GM23338 (cell line): Measurements from ENCODE around the gene CDK18. TPM values are rescaled to one million over a fixed set of nuclear protein-coding genes. Genes with fewer than 3 reads are reported as not detected.

Experiments used
- ATAC-seq: fragments of 200-7000 bp; cut with Tn5 transposase; 3 replicates; pipeline ENCODE4 v1.9.1; 2020
- DNase-seq: peaks from one replicate; pipeline ENCODE4 v3.0.0-alpha.2; 2015; ENCODE audit warnings: low spot score
- H2AFZ ChIP-seq: fragments of 200-600 bp; sonication (generic); 2 replicates; pipeline ENCODE4 v1.8.0; 2016; ENCODE audit warnings: antibody characterized with exemption, mild to moderate bottlenecking, moderate library complexity
- H3F3A ChIP-seq: fragments of 200-600 bp; sonication (generic); replicated peaks from 2 replicates; pipeline ENCODE4 v1.8.0; 2017; ENCODE audit warnings: antibody characterized with exemption, mixed run types, low read depth
- H3K27ac ChIP-seq: fragments of 200-600 bp; sonication (generic); 2 replicates; pipeline ENCODE4 v1.6.1; 2016; ENCODE audit warnings: low read depth
- H3K27me3 ChIP-seq: fragments of 200-600 bp; sonication (generic); 2 replicates; pipeline ENCODE4 v1.8.0; 2016; ENCODE audit warnings: mild to moderate bottlenecking, mixed run types, moderate library complexity; ENCODE audit not compliant: insufficient read depth
- H3K36me3 ChIP-seq: fragments of 200-600 bp; sonication (generic); 2 replicates; pipeline ENCODE4 v1.8.0; 2016; ENCODE audit warnings: mild to moderate bottlenecking; ENCODE audit not compliant: insufficient read depth
- H3K4me1 ChIP-seq: fragments of 200-600 bp; sonication (generic); 2 replicates; pipeline ENCODE4 v1.8.0; 2016; ENCODE audit warnings: mild to moderate bottlenecking, moderate library complexity; ENCODE audit not compliant: insufficient read depth
- H3K4me2 ChIP-seq: fragments of 200-600 bp; sonication (generic); 2 replicates; pipeline ENCODE4 v1.7.1; 2017; ENCODE audit warnings: mixed run types
- H3K4me3 ChIP-seq: fragments of 200-600 bp; sonication (generic); 2 replicates; pipeline ENCODE4 v1.6.1; 2016; ENCODE audit warnings: mixed run types
- H3K79me2 ChIP-seq: fragments of 200-600 bp; sonication (generic); replicated peaks from 2 replicates; pipeline ENCODE4 v1.8.0; 2017; ENCODE audit warnings: mild to moderate bottlenecking; ENCODE audit not compliant: insufficient read depth
- H3K9me2 ChIP-seq: fragments of 200-600 bp; sonication (generic); 2 replicates; pipeline ENCODE4 v1.8.0; 2017; ENCODE audit not compliant: insufficient read depth
- H4K20me1 ChIP-seq: fragments of 200-600 bp; sonication (generic); replicated peaks from 2 replicates; pipeline ENCODE4 v1.8.0; 2017; ENCODE audit warnings: mild to moderate bottlenecking; ENCODE audit not compliant: insufficient read depth
- H3K27ac Mint-ChIP-seq: 2 replicates; pipeline ENCODE4 v1.8.0; 2020; ENCODE audit warnings: inconsistent platforms, mild to moderate bottlenecking, moderate library complexity, mixed read lengths
- H3K27me3 Mint-ChIP-seq: 3 replicates; pipeline ENCODE4 v1.8.0; 2022; ENCODE audit warnings: low read depth, mild to moderate bottlenecking, moderate library complexity, mixed read lengths, inconsistent platforms; ENCODE audit not compliant: insufficient read depth, poor library complexity
- H3K36me3 Mint-ChIP-seq: 3 replicates; pipeline ENCODE4 v1.8.0; 2021; ENCODE audit warnings: low read depth, mild to moderate bottlenecking, inconsistent platforms, moderate library complexity, mixed read lengths
- H3K4me1 Mint-ChIP-seq: 3 replicates; pipeline ENCODE4 v1.8.0; 2020; ENCODE audit warnings: mild to moderate bottlenecking, inconsistent platforms, mixed read lengths
- H3K4me3 Mint-ChIP-seq: 3 replicates; pipeline ENCODE4 v1.8.0; 2021; ENCODE audit warnings: moderate library complexity, mild to moderate bottlenecking, inconsistent platforms, mixed read lengths
- H3K9me3 Mint-ChIP-seq: 3 replicates; pipeline ENCODE4 v1.8.0; 2020; ENCODE audit warnings: moderate library complexity, mild to moderate bottlenecking, inconsistent platforms, mixed read lengths
- CREB1 ChIP-seq: fragments of 250-450 bp; sonication (Bioruptor Pico); IDR thresholded peaks from 2 replicates; pipeline ENCODE4 v1.5.0; 2020; ENCODE audit warnings: low read depth, mild to moderate bottlenecking, moderate library complexity
- ETS1 ChIP-seq: IDR thresholded peaks from 2 replicates; pipeline ENCODE4 v1.6.1; 2016; ENCODE audit warnings: antibody characterized with exemption
- EZH2 ChIP-seq: fragments of 200-600 bp; sonication (generic); IDR thresholded peaks from one replicate; pipeline ENCODE4 v1.8.0; 2017; ENCODE audit warnings: antibody characterized with exemption, mild to moderate bottlenecking, low read depth; ENCODE audit not compliant: unreplicated experiment
- EZH2phosphoT487 ChIP-seq: fragments of 200-600 bp; sonication (generic); IDR thresholded peaks from one replicate; pipeline ENCODE4 v1.8.1; 2018; ENCODE audit warnings: antibody characterized with exemption; ENCODE audit not compliant: unreplicated experiment
- JUNB ChIP-seq: IDR thresholded peaks from one replicate; pipeline ENCODE4 v1.6.1; 2016; ENCODE audit warnings: antibody characterized with exemption; ENCODE audit not compliant: unreplicated experiment
- NANOG ChIP-seq: IDR thresholded peaks from 2 replicates; pipeline ENCODE4 v1.6.1; 2016; ENCODE audit warnings: antibody characterized with exemption, borderline replicate concordance
- POLR2AphosphoS5 ChIP-seq: IDR thresholded peaks from 2 replicates; pipeline ENCODE4 v1.6.1; 2016; ENCODE audit warnings: antibody characterized with exemption, low read depth
- REST ChIP-seq: IDR thresholded peaks from one replicate; pipeline ENCODE4 v1.6.1; 2018; ENCODE audit warnings: antibody characterized with exemption; ENCODE audit not compliant: unreplicated experiment
- ZNF114 ChIP-seq: fragments of 250-450 bp; sonication (Bioruptor Pico); IDR thresholded peaks from 2 replicates; pipeline ENCODE4 v1.5.0; 2020; ENCODE audit warnings: mild to moderate bottlenecking, moderate library complexity
- ZNF462 ChIP-seq: fragments of 250-450 bp; sonication (Bioruptor Pico); IDR thresholded peaks from 2 replicates; pipeline ENCODE4 v1.5.0; 2020; ENCODE audit warnings: mild to moderate bottlenecking, moderate library complexity
- polyA plus RNA-seq: library from polyadenylated mRNA; unstranded; fragments of >200 nt; fragmentation: Nextera tagmentation; extraction: Ambion mirVana; gene quantifications from 2 replicates; pipeline ENCODE4 v1.2.1, GENCODE V29; 2016
- total RNA-seq: library from RNA; depleted of rRNA; stranded (reverse); fragments of >200 nt; shearing (Covaris generic); gene quantifications from 2 replicates; pipeline ENCODE4 v1.2.3, GENCODE V29; 2014

The CDK18 gene
- total and polyA plus RNA-seq, 2 experiments from 2014 or later = 21.1 to 46.5 TPM

- Histone ChIP-seq H3F3A (peaks cover 8% of the 10 kb centered on the region), H3K9me2 (no peaks in the 10 kb centered on the region), H3K27ac (no peak overlapping the region), H3K79me2 (peaks cover 8% of the 10 kb centered on the region; the same call in 1 of the 2 replicates), H4K20me1 (no peaks in the 10 kb centered on the region), H3K4me1 (peaks cover 24% of the 10 kb centered on the region), H3K27me3 (peaks cover 27% of the 10 kb centered on the region; the same call in 1 of the 2 replicates), H2AFZ (no peak overlapping the region), H3K4me3 (no peak overlapping the region), H3K36me3 (no peaks in the 10 kb centered on the region), H3K4me2 (no peak overlapping the region)
- Mint-ChIP-seq H3K27me3 (peaks cover 15% of the 10 kb centered on the region), H3K4me1 (peaks cover 35% of the 10 kb centered on the region), H3K36me3 (peaks cover 8% of the 10 kb centered on the region), H3K27ac (no peak overlapping the region), H3K4me3 (no peak overlapping the region; the same call in 2 of the 3 replicates), H3K9me3 (no peaks in the 10 kb centered on the region)
- TF ChIP-seq JUNB = no peak
- peak; percentile 92 for TF ChIP-seq REST
- no peak for TF ChIP-seq CREB1 (CRISPR knock-in tag)
- TF ChIP-seq POLR2AphosphoS5 = no peak
- peak; percentile 85 for DNase-seq
- ATAC-seq = peak; percentile 19
Observed at GRCh38 chr1:205458777-205459566, 45.5 kb upstream of the CDK18 start.

- Mint-ChIP-seq H3K27me3 (peaks cover 11% of the 10 kb centered on the region), H3K36me3 (no peaks in the 10 kb centered on the region), H3K4me3 (no peak overlapping the region), H3K27ac (no peak overlapping the region), H3K9me3 (no peaks in the 10 kb centered on the region), H3K4me1 (peaks cover 10% of the 10 kb centered on the region)
- no peak overlapping the region for H3K4me3 ChIP-seq
- H3K79me2 ChIP-seq = no peaks in the 10 kb centered on the region
- ATAC-seq (no peak), DNase-seq (no peak)
- peaks cover 5% of the 10 kb centered on the region; the same call in 1 of the 2 replicates for H3F3A ChIP-seq
- no peaks in the 10 kb centered on the region; the same call in 1 of the 2 replicates for H3K27me3 ChIP-seq
- no peaks in the 10 kb centered on the region for H3K36me3 ChIP-seq
- H2AFZ ChIP-seq = no peak overlapping the region
- no peaks in the 10 kb centered on the region for H4K20me1 ChIP-seq
- no peak overlapping the region for H3K4me2 ChIP-seq
- H3K27ac ChIP-seq = no peak overlapping the region
- peaks cover 20% of the 10 kb centered on the region for H3K4me1 ChIP-seq
- H3K9me2 ChIP-seq = no peaks in the 10 kb centered on the region
- no peak for TF ChIP-seq EZH2phosphoT487
- TF ChIP-seq NANOG = no peak
- no peak for TF ChIP-seq ETS1
- no peak for TF ChIP-seq ZNF462 (CRISPR knock-in tag)
- TF ChIP-seq CREB1 (CRISPR knock-in tag) = no peak
- no peak for TF ChIP-seq EZH2
- TF ChIP-seq JUNB = no peak
- TF ChIP-seq ZNF114 (CRISPR knock-in tag) = no peak
Observed at GRCh38 chr1:205465392-205465791, 39.1 kb upstream of the CDK18 start.
